Pons (tissue), 1 donor: ENCODE results near the gene ADAMTS1.

Experiments
- DNase-seq: peaks from one replicate; pipeline ENCODE4 v3.0.0-alpha.2; 2016; ENCODE audit warnings: low spot score

The ADAMTS1 gene

DNA sequence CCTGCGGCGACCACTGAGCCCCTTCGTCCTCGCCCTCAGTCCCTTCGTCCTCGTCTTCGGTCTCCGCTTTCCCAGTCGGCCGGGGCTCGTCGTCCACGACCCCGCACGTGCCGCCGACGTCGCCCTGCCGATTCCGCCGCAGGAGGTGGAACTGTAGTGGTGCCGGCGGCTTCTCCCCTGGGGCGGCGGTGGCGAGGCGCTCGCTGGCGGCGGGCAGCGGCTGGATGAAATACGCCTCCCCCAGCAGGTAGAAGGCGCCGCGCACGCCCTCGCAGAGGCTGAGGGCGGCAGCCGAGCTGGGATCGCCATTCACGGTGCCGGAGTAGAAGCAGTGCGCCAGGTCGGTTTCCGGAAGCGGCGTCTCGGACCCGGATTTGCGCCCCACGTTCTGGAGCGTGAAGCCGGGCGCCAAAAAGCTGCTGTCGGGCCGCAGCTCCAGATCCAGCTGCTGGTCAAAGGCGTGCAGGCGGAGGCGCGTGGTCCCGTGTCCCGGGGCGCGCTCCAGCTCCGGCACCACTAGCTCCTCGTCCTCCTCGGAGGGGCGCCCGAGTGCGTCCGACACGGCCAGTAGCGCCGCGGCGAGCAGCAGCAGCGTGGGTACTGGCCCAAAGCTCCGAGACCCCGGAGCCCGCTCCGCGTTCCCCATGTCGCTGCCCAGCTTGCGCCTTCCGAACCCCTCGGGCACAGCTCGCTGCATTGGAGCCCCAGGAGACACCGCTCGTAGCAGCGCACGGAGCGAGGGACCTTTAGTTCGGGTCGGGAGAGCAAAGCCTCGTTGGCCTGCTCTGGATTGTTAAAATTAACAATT is 747 bp downstream of the ADAMTS1 start:
- DNase-seq, result peak; percentile 45

GRCh38 chr21:26843933-26844257 is 1.3 kb downstream of the ADAMTS1 start:
- peak; percentile 31 for DNase-seq

DNA sequence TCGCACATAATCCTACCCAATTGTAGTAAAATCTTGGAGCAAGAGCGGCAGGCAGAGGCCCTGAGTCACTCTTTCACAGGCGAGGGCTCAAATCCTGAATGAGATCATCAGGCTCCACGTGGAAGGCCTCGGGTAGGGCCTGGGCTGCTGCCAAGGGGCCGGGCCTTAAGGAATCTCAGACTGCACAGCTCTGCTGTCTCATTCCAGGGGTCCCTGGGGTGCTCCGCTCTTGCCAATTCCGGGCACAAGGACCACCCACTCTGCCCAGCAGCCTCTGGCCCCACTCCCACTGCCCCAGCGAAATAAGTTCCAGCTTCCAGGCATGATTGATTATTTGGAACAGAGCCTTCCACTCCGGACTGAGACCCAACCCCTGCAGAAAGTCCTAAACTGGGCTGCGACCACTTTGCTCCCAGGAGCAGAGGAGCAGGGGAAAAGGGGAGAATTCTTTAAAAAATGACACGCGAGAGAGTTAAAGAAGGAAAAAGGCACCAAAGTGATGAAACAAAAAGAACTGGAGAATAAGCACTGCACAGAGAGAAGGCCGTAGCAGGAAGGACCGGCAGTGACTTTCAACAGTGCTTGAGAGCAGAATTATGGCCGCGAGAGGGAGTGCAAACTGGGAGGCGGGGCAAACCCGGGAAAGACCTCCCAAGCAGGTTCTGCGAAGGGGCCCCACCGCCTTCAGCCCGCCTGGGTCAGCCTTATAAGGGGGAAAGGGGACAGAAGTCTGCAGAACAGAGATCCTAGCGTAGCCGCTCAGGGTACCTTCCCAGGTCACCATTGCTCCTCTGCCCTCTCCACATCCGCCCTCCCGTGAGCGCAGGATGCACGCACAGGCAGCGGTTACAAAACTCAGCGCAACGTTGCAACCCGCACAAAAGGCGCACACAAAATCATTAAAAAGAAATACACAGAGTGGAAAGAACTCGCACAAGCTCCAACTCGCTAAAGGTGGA is 2.0 kb downstream of the ADAMTS1 start:
- peak; percentile 88 for DNase-seq

- DNase-seq, result no peak
Measured at GRCh38 chr21:26842300-26842699, 2.9 kb downstream of the ADAMTS1 start.

DNA sequence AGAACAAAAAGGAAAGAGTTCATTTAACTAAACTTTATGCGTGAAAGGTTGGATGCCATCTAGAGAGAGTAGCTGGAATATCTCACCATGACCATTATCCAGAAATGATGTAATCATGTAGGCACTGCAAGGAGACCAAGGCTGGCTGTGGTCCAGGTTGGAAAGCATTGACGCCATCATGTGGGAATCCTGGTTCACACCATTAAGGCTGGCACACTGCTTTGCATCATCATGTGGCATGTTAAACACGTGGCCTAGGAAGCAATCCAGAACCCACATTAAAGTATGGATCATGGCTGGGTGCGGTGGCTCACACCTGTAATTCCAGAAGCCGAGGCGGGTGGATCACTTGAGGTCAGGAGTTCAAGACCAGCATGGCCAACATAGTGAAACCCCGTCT is 4.3 kb downstream of the ADAMTS1 start:
- DNase-seq, result peak; percentile 45

DNA sequence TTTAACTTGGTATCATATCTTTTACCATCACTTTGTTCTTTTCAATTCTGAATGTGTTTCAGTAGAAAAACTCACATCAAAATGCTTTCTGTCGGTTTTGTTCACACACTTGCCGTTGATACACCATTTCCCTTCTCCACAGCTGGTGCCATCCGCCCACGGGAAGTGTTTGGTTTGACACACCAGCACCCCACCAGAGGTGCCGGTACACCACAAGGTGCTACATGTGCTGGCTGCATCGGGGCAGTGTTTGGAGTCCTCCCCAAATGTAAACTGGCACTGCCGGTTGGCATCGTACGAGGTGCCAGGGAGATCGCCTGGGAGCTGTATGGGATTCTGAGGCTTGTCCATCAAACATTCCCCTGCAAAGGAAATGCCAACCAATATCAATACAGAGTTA is 5.0 kb downstream of the ADAMTS1 start:
- no peak for DNase-seq

DNA sequence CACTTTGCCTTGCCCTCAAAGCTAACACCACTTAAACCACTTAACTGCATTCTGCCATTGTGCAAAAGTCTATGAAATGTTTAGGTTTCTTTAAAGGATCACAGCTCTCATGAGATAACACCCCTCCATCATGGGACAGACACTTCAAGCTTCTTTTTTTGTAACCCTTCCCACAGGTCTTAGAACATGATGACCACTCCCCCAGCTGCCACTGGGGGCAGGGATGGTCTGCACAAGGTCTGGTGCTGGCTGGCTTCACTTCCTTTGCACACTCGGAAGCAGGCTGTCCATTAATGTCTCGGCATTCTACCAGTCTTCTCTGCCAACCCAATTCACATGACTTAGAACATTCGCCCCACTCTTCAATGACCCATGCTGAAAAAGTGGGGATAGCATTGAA is 7.7 kb downstream of the ADAMTS1 start:
- no peak for DNase-seq

- no peak for DNase-seq
Measured at GRCh38 chr21:26836528-26836927, 8.7 kb downstream of the ADAMTS1 start.

DNA sequence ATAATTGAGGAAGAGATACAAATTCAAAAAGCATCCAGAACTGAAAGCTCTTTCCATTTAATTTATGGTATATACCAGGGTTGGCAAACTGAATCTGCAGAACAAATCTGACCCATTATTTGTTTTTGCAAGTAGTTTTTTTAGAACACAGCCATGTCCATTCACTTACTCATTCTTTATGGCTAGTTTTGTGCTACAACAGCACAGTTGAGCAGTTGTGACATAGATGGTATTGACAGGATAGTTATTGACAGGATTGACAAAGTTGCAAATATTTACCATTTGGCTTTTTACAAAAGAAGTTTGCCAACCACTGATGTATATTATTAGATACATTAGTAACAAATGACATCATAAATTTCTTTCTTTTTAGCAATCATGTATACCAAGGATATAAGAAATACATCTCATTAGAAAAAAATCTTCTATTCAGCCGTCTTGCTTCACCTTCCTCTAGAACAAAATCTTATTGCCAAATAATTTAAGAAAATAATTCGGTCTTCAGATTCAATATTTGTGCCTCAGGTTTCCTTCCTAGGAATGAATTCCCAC is 9.4 kb downstream of the ADAMTS1 start:
- no peak for DNase-seq

DNA sequence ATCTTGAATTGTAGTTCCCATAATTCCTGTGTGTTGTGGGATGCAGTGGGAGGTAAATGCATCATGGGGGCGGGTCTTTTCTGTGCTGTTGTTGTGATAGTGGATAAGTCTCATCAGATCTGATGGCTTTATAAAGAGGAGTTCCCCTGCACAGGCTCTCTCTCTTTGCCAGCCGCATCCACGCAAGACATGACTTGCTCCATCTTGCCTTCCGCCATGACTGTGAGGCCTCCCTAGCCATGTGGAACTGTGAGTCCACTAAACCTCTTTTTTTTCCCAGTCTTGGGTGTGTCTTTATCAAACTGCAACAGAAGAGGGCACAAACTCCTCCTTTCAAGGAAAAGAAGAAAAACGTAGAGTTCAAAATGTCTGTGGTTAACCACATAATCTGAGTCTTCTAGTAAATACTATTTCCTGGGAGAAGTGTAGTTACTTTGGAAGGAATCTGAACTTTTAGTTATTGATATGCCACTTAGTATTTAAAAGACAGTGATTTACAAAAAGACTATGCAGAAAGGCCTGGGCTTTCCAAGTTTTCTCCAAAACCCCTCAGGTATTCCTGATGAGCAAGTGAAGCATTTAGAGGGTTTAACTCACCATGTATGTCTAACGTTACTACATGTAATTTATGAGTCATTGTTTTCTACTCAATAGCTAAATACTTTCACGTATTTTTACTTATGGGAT is 10.0 kb downstream of the ADAMTS1 start:
- no peak for DNase-seq

DNA sequence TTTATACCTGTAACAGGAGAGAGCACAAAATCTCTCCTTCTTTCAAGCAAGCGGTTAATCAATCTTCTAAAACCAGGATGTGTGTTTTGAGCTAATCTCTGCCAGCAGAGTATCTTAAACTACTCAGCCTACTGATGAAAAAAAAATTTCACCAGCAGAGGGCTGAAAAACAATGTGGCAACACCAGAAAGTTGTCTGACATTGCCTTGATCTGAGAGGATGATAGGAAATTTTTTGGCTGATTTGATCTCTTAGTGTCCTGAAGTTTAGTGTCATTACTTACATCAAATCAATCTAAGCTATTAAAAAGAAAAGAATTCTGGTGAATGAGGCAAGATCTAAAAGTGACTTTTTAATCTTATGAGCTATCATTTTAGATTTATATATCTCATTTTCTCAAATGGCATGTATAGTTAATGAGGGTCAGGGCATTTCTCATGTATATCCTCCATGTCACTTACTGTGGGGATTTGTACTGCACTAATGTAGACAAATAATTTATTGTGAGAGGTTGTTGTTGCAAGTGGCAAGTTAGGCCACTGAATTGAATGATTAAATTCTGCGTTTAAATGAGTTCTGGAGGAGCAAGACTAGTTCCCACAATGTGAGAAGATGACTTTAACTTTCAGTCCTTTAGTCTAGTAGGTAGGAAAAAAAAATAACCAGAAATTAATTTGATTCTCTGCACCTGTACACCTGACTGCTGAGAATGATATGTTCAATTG is 10.9 kb downstream of the ADAMTS1 start:
- no peak for DNase-seq

DNA sequence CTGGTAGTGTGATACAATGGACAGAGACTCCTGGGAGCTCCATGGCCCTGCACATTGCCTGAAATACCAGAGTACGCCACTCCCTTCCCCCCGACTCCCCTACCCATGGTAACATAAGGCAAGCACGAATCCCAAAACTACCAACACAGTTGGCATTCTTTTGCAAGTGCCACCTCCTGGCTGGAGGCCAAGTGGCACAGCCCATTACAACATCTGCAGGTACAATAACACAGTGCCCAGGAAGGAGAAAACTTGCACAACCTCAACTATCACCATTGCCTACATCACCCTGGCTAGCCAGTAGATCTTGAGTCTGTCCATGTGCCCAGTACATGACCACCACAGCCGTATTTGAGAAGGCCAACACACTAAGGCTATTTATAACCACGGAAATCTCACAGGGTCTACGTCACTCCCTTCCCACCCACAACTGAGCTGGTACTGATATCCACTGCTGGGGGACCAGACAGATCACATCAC is 11.7 kb downstream of the ADAMTS1 start:
- DNase-seq, result no peak

DNA sequence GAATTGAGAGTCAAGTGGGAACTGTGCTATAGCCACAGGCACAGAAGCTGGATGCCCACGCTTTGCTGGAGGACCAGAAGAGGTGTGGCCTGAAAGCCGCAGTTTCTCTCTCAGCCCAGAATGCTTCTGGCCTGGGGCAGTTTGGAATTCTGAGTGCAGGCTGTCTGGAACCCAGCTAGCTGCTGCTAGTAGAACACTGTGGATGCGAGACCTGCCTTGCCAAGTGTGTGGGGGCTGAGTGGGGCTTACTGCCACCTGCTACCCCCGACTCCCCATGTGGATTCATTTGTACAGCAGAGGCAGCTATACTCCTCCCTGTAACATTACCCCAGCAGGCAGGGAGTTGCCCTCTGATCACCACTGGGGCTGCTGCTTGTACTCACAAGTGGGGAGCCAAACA is 12.2 kb downstream of the ADAMTS1 start:
- no peak for DNase-seq

DNA sequence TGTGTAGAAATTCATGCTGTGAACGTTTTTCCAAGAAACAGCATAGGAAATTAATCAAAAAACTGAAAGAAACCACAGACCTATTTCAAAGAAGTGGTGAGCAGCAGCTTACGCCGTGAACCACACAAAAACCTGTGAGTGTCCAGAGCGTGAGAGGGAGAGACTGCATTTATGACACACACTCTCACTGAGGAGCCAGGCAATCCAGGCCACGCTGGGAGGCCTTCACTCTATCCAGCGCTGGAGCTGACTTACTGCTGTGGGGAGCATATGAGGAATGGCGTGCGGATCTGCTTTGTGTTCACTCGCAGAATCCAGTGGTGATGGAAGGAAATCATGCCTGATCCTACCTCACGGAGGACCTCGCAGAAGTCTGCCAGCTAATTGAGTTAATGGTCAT is 12.7 kb downstream of the ADAMTS1 start:
- DNase-seq, result no peak

GRCh38 chr21:26826801-26827200 is 18.4 kb downstream of the ADAMTS1 start:
- DNase-seq, result no peak

GRCh38 chr21:26820509-26820908 is 24.7 kb downstream of the ADAMTS1 start:
- DNase-seq, result no peak

- DNase-seq, result no peak
Measured at GRCh38 chr21:26819740-26820324, 25.4 kb downstream of the ADAMTS1 start.

DNA sequence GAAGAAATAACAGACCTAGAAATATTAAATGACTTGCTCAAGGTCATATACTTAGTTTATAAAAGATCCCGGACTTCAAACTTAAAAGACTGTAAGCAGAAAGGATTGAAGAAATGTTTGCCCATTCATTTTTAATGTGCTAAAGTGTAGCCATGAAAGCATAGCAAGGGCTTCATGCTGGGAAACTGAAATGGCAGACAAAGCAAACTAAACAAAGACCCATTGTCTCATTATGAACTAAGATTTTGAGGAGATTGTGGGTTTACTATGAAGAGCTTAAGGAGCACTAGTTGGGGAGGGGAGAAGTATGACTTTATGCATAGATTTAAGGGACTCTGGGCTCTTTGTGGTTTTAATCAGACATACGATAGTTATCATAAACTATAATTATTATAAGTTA is 26.3 kb downstream of the ADAMTS1 start:
- DNase-seq, result peak; percentile 29

DNA sequence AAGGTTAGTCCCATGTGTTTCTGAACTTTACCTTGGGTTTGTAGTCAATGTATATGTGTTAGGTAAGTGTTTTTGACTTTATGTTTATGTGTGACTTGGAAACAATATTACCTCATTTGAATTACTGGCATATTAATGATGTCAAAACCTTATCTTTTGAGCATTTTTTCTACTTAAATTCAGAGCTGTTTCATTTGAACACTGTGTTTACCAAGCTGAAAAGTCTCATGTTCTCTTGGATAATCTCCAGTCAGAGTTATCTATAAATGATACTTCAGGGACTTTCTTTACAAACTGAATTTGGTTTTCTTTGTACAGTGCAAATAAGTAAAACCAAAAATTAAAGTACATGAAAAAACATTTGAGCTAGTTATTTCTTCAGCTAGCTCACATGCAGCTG is 30.0 kb downstream of the ADAMTS1 start:
- DNase-seq, result no peak

DNA sequence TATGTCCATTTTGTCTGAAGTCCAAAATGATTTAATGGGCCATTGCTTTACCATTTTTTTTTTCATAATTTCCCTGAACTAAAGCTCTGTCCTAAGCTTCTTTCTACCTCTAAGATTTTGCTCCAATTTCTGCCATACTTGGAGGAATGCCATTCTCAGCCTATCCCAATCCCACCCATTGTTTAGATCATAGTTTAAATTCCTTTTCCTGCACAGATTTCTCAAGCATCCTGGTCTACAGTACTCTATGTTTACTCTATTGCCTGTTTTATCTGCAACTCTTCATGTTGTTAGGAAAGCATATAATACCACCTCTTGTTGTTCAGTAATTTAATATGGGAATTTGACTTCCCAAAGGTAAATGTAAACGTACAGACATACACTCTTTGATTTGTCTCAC is 30.8 kb downstream of the ADAMTS1 start:
- DNase-seq, result no peak

DNA sequence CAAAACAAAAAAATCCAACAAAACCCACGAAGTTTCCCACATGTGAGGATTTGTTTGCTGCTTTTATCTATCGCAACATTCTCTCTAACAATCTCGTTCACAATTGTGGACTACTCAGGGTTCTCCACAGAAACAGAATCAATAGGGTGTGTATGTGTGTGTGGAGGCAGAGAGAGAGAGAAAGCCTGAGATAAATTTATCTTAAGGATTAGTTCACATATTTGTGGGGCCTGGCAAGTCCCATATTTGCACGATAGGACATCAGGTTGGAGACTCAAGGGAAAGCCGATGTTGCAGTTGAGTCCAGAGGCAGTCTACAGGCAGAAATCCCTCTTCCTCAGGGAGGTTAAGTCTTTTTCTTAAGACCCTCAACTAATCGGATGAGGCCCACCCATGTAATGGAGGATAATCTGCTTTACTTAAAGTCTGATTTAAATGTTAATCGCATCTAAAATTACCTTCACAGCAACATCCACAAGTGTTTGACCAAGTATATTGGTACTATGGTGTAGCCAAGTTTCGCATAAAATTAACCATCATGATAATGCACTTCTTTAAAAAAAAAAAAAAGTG is 31.7 kb downstream of the ADAMTS1 start:
- no peak for DNase-seq
